ENCODE data around the gene TRABD2B. TPM values are rescaled to one million over a fixed set of nuclear protein-coding genes. Genes with fewer than 3 reads are reported as not detected.

Gene TRABD2B
- total RNA-seq, 4 donors from 2014 or later = 0.05 to 0.15 (median 0.12) TPM

DNA sequence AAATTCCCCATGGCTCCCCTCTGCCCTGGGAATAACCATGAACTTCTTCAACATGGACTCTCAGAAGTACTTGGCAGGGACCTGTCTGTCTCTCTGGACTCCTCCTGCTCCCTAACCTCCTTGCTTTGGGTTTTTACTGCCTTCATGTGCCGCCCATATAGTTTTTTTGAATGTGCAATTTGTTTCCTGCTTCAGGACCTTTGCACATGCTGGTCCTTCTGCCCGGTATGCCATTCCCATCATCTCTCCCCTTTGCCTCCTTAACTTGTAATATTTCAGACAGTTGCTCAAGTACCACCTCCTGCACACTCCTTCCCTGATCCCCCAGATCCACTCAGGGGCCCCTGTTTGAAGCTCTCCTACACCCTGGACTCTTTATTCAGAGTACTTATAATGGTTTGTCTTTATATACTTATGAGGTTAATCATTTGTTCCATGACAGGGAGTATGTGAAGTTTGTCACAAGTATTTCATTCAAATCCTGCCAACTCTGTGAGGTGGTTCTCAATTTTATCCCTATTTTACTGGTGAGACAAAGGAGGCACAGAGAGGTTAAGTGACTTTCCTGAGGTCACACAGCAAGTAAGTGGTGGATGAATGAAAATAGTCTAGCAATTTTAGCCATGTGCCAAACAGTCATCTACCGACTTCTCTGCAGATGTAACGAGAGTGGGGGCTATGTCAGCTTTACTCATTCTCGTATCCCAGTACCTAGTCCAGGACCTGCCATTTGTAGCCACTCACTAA lies 180.7 kb downstream of the TRABD2B start:
- peaks cover 0 to 4% (median 0%) of the 10 kb centered on the region in 3 donors for H3K27me3 ChIP-seq
- ATAC-seq (no peak), DNase-seq (no peak)
- no peak overlapping the region for H3K4me3 ChIP-seq
- in situ Hi-C loops (cut with MboI; ENCODE audit: low sequenced_read_pairs in 4 of 4) = no loop called here
- no peaks in the 10 kb centered on the region for H3K9me3 ChIP-seq
- no peak overlapping the region for H3K27ac ChIP-seq
- TF ChIP-seq, protein P1, sequence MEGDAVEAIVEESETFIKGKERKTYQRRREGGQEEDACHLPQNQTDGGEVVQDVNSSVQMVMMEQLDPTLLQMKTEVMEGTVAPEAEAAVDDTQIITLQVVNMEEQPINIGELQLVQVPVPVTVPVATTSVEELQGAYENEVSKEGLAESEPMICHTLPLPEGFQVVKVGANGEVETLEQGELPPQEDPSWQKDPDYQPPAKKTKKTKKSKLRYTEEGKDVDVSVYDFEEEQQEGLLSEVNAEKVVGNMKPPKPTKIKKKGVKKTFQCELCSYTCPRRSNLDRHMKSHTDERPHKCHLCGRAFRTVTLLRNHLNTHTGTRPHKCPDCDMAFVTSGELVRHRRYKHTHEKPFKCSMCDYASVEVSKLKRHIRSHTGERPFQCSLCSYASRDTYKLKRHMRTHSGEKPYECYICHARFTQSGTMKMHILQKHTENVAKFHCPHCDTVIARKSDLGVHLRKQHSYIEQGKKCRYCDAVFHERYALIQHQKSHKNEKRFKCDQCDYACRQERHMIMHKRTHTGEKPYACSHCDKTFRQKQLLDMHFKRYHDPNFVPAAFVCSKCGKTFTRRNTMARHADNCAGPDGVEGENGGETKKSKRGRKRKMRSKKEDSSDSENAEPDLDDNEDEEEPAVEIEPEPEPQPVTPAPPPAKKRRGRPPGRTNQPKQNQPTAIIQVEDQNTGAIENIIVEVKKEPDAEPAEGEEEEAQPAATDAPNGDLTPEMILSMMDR (IDR thresholded peaks at IDR 0.05 in 4 of 5, conservative IDR thresholded peaks at IDR 0.05 in 1 of 5) = no peak
- no peak for TF ChIP-seq POLR2A (IDR thresholded peaks at IDR 0.05)
- intact Hi-C loops (cut with DNase I; ENCODE audit: low total_unique reads) = no loop called here
- no peaks in the 10 kb centered on the region for H3K4me1 ChIP-seq
- no peaks in the 10 kb centered on the region for H3K36me3 ChIP-seq

DNA sequence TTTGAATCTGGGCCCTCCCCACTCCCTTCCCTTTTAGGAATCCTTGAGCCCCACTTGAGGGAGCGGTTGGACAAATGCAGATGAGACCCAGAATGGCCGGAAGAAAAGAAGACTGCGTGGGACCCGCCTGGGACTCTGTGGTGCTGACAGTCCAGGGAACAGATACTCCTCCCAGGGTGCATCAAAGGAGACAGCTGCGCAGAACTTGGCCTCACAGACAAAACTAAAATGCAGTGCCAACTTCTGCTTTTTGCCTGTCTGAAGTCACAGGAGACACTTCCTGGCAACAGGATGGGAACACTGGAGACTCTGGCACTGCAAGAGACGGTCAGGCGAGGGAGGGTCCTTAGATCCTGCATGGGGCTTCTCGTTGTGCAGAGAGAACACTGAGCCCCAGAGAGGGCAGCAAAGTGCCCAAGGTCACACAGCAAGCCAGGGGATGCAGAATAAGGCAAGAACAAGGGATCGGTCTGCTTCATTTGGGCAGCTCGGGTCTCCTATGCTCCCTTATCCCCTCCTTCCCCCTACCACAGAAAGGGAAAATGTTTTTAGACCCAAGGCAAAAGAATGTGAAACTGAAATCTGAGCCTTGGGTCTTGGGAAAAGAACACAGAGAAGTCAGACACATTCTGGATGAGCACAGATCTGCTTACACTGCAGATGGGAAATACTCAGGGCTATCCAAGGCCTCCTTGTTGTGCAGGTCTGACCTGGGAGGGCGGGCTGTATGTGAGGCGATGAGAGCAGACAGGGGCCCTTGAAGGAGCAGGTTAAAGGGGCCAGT lies 182.4 kb downstream of the TRABD2B start:
- peaks cover 0 to 4% (median 0%) of the 10 kb centered on the region in 3 donors for H3K27me3 ChIP-seq
- H3K27ac ChIP-seq = peak overlapping the region in 1 of 4 donors; percentile 31
- TF ChIP-seq, protein P1 (IDR thresholded peaks at IDR 0.05 in 4 of 5, conservative IDR thresholded peaks at IDR 0.05 in 1 of 5) = no peak
- no peak for TF ChIP-seq POLR2A (IDR thresholded peaks at IDR 0.05)
- intact Hi-C loops (cut with DNase I; ENCODE audit: low total_unique reads) (no loop called here), in situ Hi-C loops (cut with MboI; ENCODE audit: low sequenced_read_pairs in 4 of 4) (no loop called here)
- DNase-seq = no peak
- ATAC-seq = peak; percentile 21 to 41
- no peak overlapping the region for H3K4me3 ChIP-seq
- H3K4me1 ChIP-seq = no peaks in the 10 kb centered on the region
- H3K9me3 ChIP-seq = no peaks in the 10 kb centered on the region
- H3K36me3 ChIP-seq = no peaks in the 10 kb centered on the region

DNA sequence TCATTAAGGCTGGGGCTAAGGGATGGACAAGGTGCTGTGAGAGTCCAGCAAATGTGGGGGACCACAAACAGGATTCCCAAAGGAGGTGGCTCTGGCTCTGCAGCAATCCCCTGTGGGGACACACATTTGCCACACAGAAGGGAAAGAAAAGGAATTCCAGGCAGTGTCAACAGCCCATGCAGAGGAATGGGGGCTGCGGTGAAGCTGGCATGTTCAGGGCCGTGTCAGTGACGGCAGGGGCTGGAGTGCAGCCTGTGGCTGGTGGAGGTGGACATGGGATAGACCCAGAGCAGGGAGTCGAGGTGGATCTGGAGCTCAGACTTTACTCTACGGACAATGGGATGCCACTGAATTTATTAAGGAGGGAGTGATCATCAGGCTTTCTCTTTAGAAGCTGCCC lies 183.2 kb downstream of the TRABD2B start:
- peaks cover 0 to 4% (median 0%) of the 10 kb centered on the region in 3 donors for H3K27me3 ChIP-seq
- no peak overlapping the region for H3K27ac ChIP-seq
- intact Hi-C loops (cut with DNase I; ENCODE audit: low total_unique reads) (no loop called here), in situ Hi-C loops (cut with MboI; ENCODE audit: low sequenced_read_pairs in 4 of 4) (no loop called here)
- no peak for DNase-seq
- H3K9me3 ChIP-seq = no peaks in the 10 kb centered on the region
- no peak for ATAC-seq
- no peaks in the 10 kb centered on the region for H3K4me1 ChIP-seq
- TF ChIP-seq, protein P1 (IDR thresholded peaks at IDR 0.05 in 4 of 5, conservative IDR thresholded peaks at IDR 0.05 in 1 of 5) = no peak
- TF ChIP-seq POLR2A (IDR thresholded peaks at IDR 0.05) = no peak
- no peaks in the 10 kb centered on the region for H3K36me3 ChIP-seq
- H3K4me3 ChIP-seq = no peak overlapping the region

DNA sequence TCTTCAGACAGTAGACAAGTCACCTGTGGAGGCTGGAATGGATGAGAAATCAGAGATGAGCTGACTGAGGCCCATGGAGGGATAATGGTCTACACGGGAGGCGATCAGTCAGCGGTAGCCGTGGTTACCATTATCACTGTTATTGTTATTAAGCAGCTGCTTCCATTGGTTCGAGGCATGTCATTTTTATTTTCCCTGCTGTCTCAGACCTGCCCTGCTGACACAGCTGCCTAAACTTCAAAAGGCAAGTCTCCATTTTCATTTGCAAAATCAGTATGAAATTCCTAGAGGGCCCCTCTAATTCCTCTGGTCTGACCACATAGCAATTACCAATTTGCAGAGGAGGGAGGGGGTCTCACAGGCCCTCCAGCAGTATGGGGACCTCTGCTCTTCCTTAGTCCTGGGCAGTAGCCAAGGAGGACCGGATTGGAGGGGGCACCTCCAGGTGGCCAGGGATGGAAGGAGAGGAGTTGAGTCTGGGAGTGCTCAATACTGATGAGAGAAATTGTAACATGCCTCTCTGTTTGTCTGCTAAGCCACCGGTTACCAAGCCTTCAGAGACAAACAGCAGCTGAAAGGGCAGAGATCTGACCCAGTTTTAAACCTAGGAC lies 184.2 kb downstream of the TRABD2B start:
- Histone ChIP-seq H3K36me3 (no peaks in the 10 kb centered on the region), H3K9me3 (no peaks in the 10 kb centered on the region), H3K27ac (no peak overlapping the region), H3K4me1 (no peaks in the 10 kb centered on the region), H3K27me3 (peaks cover 0 to 4% (median 0%) of the 10 kb centered on the region in 3 donors), H3K4me3 (no peak overlapping the region)
- DNase-seq = no peak
- intact Hi-C loops (cut with DNase I; ENCODE audit: low total_unique reads) = no loop called here
- ATAC-seq = no peak
- in situ Hi-C loops (cut with MboI; ENCODE audit: low sequenced_read_pairs in 4 of 4) = no loop called here
- TF ChIP-seq, protein P1 (IDR thresholded peaks at IDR 0.05 in 4 of 5, conservative IDR thresholded peaks at IDR 0.05 in 1 of 5) = no peak
- TF ChIP-seq POLR2A (IDR thresholded peaks at IDR 0.05) = no peak
